ENCODE results near the gene OSER1. TPM values are rescaled to one million over a fixed set of nuclear protein-coding genes. Genes with fewer than 3 reads are reported as not detected.

OSER1 gene
- total RNA-seq, 4 donors from 2014 or later = 73.0 to 114 (median 94.5) TPM

DNA sequence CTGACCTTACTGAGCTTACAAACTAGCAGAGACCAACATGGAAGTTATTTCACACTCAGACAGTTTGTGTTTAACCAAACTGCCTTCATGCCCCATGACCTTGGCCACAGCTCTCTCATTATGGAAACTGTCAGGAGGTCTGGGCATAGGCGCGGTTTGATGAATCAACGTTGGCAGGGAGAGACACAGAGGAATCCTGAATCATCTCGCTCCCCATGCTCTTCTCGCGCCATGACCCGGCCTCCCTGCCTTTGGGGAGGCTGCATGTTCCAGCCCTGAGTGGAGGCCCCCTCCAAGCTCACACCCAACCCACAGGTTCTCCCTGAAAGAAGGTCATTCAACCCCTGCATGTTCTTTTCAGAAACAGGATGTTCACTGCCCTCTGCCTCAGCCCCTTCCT, 20.6 kb upstream of the OSER1 start:
- no peak for ATAC-seq
- intact Hi-C loops (cut with DNase I; ENCODE audit: low total_unique reads) = no loop called here

DNA sequence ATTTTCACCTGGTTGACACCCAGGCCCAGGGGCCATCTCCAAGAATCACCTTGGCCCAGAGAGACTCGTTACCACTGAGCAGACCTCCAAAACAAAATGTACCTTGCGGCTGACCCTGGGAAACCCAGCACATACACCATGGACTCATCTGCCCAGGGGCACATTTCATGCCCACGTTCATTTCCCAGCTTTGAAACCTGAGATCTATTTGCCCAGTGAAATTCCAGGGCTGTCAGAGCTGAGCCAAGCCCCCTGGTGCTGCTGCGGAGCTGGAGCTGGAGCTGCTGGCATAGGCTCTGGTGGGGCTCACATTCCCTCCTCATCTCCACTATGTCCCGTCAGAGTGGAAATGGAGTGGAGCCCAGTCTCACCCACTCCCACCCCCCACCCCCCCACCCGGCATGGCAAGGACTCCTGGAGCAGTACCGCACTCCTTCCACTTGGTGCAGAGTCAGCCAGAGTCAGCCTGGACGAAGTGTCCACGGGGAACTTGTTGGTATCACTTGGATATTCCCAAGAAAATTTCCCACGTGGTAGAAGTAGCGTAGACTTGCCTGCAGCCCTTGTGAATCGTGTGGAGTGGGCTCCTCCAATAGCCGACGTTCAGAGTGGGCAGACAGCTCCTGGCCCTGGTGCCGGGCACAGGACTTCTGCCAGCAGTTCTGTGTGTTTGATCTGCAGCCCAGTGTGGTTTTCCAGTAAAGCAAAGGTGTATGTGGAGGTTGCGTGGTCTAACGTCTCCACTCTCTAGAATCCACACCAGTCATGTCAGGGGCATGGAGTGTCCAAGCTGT, 18.1 kb upstream of the OSER1 start:
- Histone ChIP-seq H3K9me3 (no peaks in the 10 kb centered on the region), H3K36me3 (no peaks in the 10 kb centered on the region), H3K27me3 (no peaks in the 10 kb centered on the region), H3K27ac (no peak overlapping the region), H3K4me3 (no peak overlapping the region), H3K4me1 (peaks cover 0 to 9% of the 10 kb centered on the region in 2 donors)
- DNase-seq = no peak
- in situ Hi-C loops (cut with MboI; ENCODE audit: low sequenced_read_pairs in 4 of 4) = no loop called here
- intact Hi-C loops (cut with DNase I; ENCODE audit: low total_unique reads) = no loop called here
- peak in 1 of 2 donors; percentile 55 for ATAC-seq
- TF ChIP-seq, protein P1, sequence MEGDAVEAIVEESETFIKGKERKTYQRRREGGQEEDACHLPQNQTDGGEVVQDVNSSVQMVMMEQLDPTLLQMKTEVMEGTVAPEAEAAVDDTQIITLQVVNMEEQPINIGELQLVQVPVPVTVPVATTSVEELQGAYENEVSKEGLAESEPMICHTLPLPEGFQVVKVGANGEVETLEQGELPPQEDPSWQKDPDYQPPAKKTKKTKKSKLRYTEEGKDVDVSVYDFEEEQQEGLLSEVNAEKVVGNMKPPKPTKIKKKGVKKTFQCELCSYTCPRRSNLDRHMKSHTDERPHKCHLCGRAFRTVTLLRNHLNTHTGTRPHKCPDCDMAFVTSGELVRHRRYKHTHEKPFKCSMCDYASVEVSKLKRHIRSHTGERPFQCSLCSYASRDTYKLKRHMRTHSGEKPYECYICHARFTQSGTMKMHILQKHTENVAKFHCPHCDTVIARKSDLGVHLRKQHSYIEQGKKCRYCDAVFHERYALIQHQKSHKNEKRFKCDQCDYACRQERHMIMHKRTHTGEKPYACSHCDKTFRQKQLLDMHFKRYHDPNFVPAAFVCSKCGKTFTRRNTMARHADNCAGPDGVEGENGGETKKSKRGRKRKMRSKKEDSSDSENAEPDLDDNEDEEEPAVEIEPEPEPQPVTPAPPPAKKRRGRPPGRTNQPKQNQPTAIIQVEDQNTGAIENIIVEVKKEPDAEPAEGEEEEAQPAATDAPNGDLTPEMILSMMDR (IDR thresholded peaks at IDR 0.05 in 4 of 5, conservative IDR thresholded peaks at IDR 0.05 in 1 of 5) = no peak
- no peak for TF ChIP-seq POLR2A (IDR thresholded peaks at IDR 0.05)

More for the DNA sequence above, 20.6 kb upstream of the OSER1 start:
- H3K4me1 ChIP-seq = peaks cover 0 to 9% of the 10 kb centered on the region in 2 donors
- no peak overlapping the region for H3K27ac ChIP-seq
- no peaks in the 10 kb centered on the region for H3K27me3 ChIP-seq
- no peak for TF ChIP-seq POLR2A (IDR thresholded peaks at IDR 0.05)
- TF ChIP-seq, protein P1 (IDR thresholded peaks at IDR 0.05 in 4 of 5, conservative IDR thresholded peaks at IDR 0.05 in 1 of 5) = no peak
- H3K36me3 ChIP-seq = no peaks in the 10 kb centered on the region
- in situ Hi-C loops (cut with MboI; ENCODE audit: low sequenced_read_pairs in 4 of 4) = no loop called here
- no peaks in the 10 kb centered on the region for H3K9me3 ChIP-seq
- no peak overlapping the region for H3K4me3 ChIP-seq
- DNase-seq = no peak

DNA sequence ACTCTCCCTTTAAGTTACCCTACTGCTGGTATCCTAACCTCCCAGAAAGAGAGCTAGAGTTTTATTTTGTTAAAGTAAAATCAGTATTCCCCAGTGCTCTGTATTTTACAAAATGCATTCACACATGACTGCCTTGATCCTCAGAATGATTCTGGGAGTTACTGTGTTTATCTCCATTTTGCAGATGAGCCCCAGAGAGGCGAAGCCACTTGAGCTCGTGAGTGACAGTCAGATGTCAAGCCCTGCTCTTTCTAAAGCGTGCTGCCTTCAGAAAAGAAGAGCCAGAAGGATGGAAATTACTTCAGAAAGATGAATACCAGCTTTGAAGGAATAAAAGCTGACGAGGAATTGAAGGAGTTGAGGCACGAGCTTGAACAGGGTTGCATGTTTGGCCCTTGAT, 14.1 kb upstream of the OSER1 start:
- peaks cover 0 to 9% of the 10 kb centered on the region in 2 donors for H3K4me1 ChIP-seq
- intact Hi-C loops (cut with DNase I; ENCODE audit: low total_unique reads) (no loop called here), in situ Hi-C loops (cut with MboI; ENCODE audit: low sequenced_read_pairs in 4 of 4) (loop anchor here (25.0 kb wide), 7 partner anchors 238 to 1138 kb away; partner anchors contain the start of genes KCNK15 (in 2 of the 4), PKIG (in 1 of the 4), SDC4 (in 1 of the 4) and SRSF6 (in 1 of the 4))
- H3K27me3 ChIP-seq = no peaks in the 10 kb centered on the region
- no peak overlapping the region for H3K4me3 ChIP-seq
- ATAC-seq (no peak), DNase-seq (no peak)
- H3K36me3 ChIP-seq = no peaks in the 10 kb centered on the region
- H3K27ac ChIP-seq = no peak overlapping the region
- no peak for TF ChIP-seq POLR2A (IDR thresholded peaks at IDR 0.05)
- TF ChIP-seq, protein P1 (IDR thresholded peaks at IDR 0.05 in 4 of 5, conservative IDR thresholded peaks at IDR 0.05 in 1 of 5) = no peak
- H3K9me3 ChIP-seq = no peaks in the 10 kb centered on the region

DNA sequence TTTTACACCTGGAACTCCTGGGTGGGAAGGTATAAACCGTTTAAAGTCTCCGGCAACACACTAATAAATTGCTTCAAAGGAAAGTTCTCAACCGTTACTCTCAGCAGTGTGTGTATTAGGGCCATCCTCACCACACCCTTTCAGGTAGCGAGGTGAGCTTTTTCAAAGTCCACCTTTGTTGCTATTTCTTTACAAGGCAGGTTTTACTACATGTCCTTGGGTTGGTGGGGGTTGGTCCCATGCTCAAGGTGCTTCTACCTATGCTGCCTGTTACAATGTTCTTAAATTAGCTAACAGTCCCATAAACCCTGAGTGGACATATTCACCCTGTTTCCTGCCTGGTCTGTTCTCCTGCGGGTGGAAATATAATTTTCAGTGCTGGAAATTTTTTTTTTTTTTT, 13.2 kb upstream of the OSER1 start:
- H3K27ac ChIP-seq = no peak overlapping the region
- in situ Hi-C loops (cut with MboI; ENCODE audit: low sequenced_read_pairs in 4 of 4) = loop anchor here (25.0 kb wide), 7 partner anchors 239 to 1139 kb away; partner anchors contain the start of genes KCNK15 (in 2 of the 4), PKIG (in 1 of the 4), SDC4 (in 1 of the 4) and SRSF6 (in 1 of the 4)
- ATAC-seq = no peak

More for the DNA sequence above, 13.2 kb upstream of the OSER1 start:
- TF ChIP-seq POLR2A (IDR thresholded peaks at IDR 0.05) = no peak
- TF ChIP-seq, protein P1 (IDR thresholded peaks at IDR 0.05 in 4 of 5, conservative IDR thresholded peaks at IDR 0.05 in 1 of 5) = no peak
- Histone ChIP-seq H3K4me1 (peaks cover 0 to 6% of the 10 kb centered on the region in 2 donors), H3K9me3 (no peaks in the 10 kb centered on the region), H3K4me3 (no peak overlapping the region), H3K27me3 (no peaks in the 10 kb centered on the region), H3K36me3 (no peaks in the 10 kb centered on the region)
- DNase-seq = no peak
- intact Hi-C loops (cut with DNase I; ENCODE audit: low total_unique reads) = no loop called here

Data from gastrocnemius medialis (tissue), 4 donors.